HG03103 (cell line): ENCODE data around the gene FREY1.
A peak's percentile ranks its signal among the peaks of the same experiment; 100 is the strongest.
"Not testable (repeated sequence)": the region's sequence is repeated elsewhere in the genome, so short reads cannot be mapped to it uniquely, and the experiment has no call there.

ENCODE experiments used
- ATAC-seq: cut with Tn5 transposase; IDR thresholded peaks from one replicate; pipeline ENCODE4 v1.9.1; 2021; ENCODE audit warnings: low read depth; ENCODE audit not compliant: unreplicated experiment

FREY1 gene

GRCh38 chr11:45917623-45918330, 10.7 kb upstream of the FREY1 start, which contains the start of gene PEX16:
TSS of gene PEX16 (minus strand) at chr11:45917877. CDS start at chr11:45917811, 66 bp downstream.
- ATAC-seq = peak; percentile 84

GRCh38 chr11:45917286-45917622, 10.2 kb upstream of the FREY1 start:
- no peak for ATAC-seq

- ATAC-seq = no peak
Measured at GRCh38 chr11:45915446-45915845, 8.4 kb upstream of the FREY1 start.

- no peak for ATAC-seq
Measured at GRCh38 chr11:45913942-45914635, 7.0 kb upstream of the FREY1 start.

- no peak for ATAC-seq
Measured at GRCh38 chr11:45913514-45913913, 6.4 kb upstream of the FREY1 start.

GRCh38 chr11:45910623-45911022, 3.6 kb upstream of the FREY1 start:
- ATAC-seq = no peak

- no peak for ATAC-seq
Measured at GRCh38 chr11:45909594-45910475, 2.8 kb upstream of the FREY1 start.

GRCh38 chr11:45907911-45908370, 870 bp upstream of the FREY1 start:
- no peak for ATAC-seq

GRCh38 chr11:45906096-45906682, 882 bp downstream of the FREY1 start:
- ATAC-seq = no peak

GRCh38 chr11:45905576-45905975, 1.5 kb downstream of the FREY1 start:
- not testable (repeated sequence) for ATAC-seq

- no peak for ATAC-seq
Measured at GRCh38 chr11:45905095-45905494, 2.0 kb downstream of the FREY1 start.

GRCh38 chr11:45904309-45904915, 2.7 kb downstream of the FREY1 start:
- ATAC-seq = no peak

GRCh38 chr11:45902452-45903380, 4.4 kb downstream of the FREY1 start:
- no peak for ATAC-seq

- no peak for ATAC-seq
Measured at GRCh38 chr11:45901626-45902025, 5.4 kb downstream of the FREY1 start.

- ATAC-seq = no peak
Measured at GRCh38 chr11:45900916-45901617, 6.0 kb downstream of the FREY1 start.

- ATAC-seq = not testable (repeated sequence)
Measured at GRCh38 chr11:45900175-45900800, 6.8 kb downstream of the FREY1 start.

- ATAC-seq = peak; percentile 58
Measured at GRCh38 chr11:45899448-45900174, 7.5 kb downstream of the FREY1 start.

- no peak for ATAC-seq
Measured at GRCh38 chr11:45899086-45899447, 8.0 kb downstream of the FREY1 start.
